ENCODE measurements around the gene CR1.

The CR1 gene

GRCh38 chr1:207495801-207496792 lies at the start of gene CR1:
TSS of gene CR1 (plus strand) at chr1:207496157. CDS start at chr1:207496268, 111 bp downstream.
- H3K4me1 Mint-ChIP-seq, result peaks cover 6% of the 10 kb centered on the region
- peak within 1 kb of the TSS; percentile 77 to 78 (median 78) for H3K4me3 Mint-ChIP-seq
- no peaks in the 10 kb centered on the region for H3K36me3 Mint-ChIP-seq (ENCODE audit: low read depth)
- peaks cover 56% of the 10 kb centered on the region for H3K27me3 Mint-ChIP-seq (ENCODE audit: low read depth)
- H3K9me3 Mint-ChIP-seq, result no peaks in the 10 kb centered on the region
- TF ChIP-seq, protein P1, sequence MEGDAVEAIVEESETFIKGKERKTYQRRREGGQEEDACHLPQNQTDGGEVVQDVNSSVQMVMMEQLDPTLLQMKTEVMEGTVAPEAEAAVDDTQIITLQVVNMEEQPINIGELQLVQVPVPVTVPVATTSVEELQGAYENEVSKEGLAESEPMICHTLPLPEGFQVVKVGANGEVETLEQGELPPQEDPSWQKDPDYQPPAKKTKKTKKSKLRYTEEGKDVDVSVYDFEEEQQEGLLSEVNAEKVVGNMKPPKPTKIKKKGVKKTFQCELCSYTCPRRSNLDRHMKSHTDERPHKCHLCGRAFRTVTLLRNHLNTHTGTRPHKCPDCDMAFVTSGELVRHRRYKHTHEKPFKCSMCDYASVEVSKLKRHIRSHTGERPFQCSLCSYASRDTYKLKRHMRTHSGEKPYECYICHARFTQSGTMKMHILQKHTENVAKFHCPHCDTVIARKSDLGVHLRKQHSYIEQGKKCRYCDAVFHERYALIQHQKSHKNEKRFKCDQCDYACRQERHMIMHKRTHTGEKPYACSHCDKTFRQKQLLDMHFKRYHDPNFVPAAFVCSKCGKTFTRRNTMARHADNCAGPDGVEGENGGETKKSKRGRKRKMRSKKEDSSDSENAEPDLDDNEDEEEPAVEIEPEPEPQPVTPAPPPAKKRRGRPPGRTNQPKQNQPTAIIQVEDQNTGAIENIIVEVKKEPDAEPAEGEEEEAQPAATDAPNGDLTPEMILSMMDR (IDR thresholded peaks at IDR 0.05; ENCODE audit: unreplicated experiment in 3 of 3), result no peak
- peak within 1 kb of the TSS in 1 of 3 experiments; percentile 0 for H3K27ac Mint-ChIP-seq

- H3K4me1 Mint-ChIP-seq, result peaks cover 9% of the 10 kb centered on the region
- no peaks in the 10 kb centered on the region for H3K36me3 Mint-ChIP-seq (ENCODE audit: low read depth)
- peaks cover 14% of the 10 kb centered on the region for H3K27me3 Mint-ChIP-seq (ENCODE audit: low read depth)
- H3K27ac Mint-ChIP-seq, result no peak overlapping the region
- H3K4me3 Mint-ChIP-seq, result peak overlapping the region; percentile 66 to 78 (median 74)
- H3K9me3 Mint-ChIP-seq, result no peaks in the 10 kb centered on the region
- TF ChIP-seq, protein P1 (IDR thresholded peaks at IDR 0.05; ENCODE audit: unreplicated experiment in 3 of 3), result no peak
Observed at GRCh38 chr1:207453710-207454045, 42.3 kb upstream of the CR1 start.

DNA sequence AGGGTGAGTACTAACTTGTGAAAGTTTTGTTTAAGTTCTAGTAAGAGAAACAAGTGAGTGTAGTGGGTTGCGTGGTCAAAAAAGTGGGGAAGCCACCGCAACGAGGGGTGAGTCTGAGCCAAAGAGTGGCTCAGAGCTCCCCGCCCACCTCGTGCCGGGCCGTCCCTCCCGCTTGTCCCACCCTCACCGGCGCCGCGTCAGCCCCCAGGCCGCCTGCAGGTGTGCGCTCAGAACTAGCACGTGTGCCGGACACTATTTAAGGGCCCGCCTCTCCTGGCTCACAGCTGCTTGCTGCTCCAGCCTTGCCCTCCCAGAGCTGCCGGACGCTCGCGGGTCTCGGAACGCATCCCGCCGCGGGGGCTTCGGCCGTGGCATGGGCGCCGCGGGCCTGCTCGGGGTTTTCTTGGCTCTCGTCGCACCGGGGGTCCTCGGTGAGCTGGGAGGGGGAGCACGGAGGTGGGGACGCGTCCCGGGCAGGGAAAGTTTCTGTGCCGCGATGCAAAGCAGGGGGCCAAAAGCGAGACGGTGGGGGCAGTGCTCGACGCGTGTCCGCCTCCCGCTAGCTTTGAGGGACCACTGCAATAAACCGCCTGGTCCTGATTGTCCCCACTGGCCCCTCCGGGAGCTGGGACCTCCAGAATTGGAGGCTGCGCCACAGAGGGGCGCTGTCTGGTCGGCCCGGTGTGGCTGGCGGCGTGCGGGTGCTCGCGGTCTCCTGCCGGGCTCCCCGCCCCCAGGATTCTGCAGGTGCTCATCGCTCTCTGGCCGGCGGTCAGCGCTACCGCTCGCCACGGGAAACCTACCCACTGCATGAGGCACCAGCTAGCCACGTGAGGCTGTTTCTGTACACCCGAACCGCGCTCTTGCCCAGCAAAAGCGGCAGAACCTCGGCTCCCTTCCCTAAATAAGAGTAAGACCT lies 41.7 kb upstream of the CR1 start, which contains the start of gene CR2:
CR2 (plus strand) TSS at position 283 of the 919 bp plus-strand sequence; CDS start at position 374, 91 bp downstream.
- TF ChIP-seq, protein P1 (IDR thresholded peaks at IDR 0.05; ENCODE audit: unreplicated experiment in 3 of 3), result peak in 1 of 3 experiments; percentile 25
- H3K27me3 Mint-ChIP-seq (ENCODE audit: low read depth), result peaks cover 13% of the 10 kb centered on the region
- no peaks in the 10 kb centered on the region for H3K36me3 Mint-ChIP-seq (ENCODE audit: low read depth)
- peak within 1 kb of the TSS; percentile 66 to 78 (median 74) for H3K4me3 Mint-ChIP-seq
- no peak within 1 kb of the TSS for H3K27ac Mint-ChIP-seq
- no peaks in the 10 kb centered on the region for H3K9me3 Mint-ChIP-seq
- H3K4me1 Mint-ChIP-seq, result peaks cover 9% of the 10 kb centered on the region

DNA sequence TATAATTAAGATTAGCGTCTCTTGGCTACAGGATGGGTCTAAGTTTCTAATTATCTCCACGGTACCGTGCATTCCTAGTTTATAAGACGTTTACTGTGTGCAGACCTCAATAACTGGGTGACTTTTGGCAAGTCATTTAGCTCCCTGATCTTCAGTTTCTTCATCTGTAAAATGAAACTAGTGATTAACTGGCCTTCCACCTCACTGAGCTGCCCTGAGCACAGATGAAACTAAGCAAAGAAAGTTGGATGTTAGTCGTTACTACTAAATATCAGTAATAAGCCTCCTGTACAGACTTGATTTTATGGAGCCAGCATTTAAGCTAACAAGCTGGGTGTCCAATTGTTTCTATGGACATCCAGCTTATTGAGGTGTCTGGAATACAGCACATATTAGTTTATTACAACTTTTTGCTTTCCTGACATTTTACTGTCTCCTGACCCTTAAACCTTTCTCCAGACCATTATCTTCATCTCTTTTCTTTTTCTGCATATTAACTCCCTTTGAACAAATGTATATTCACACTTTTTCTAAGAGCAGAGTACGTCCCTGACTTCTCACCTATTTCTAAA lies 40.7 kb upstream of the CR1 start:
- Mint-ChIP-seq H3K9me3 (no peaks in the 10 kb centered on the region), H3K27ac (no peak overlapping the region), H3K27me3 (ENCODE audit: low read depth) (peaks cover 4% of the 10 kb centered on the region), H3K4me1 (peaks cover 9% of the 10 kb centered on the region), H3K36me3 (ENCODE audit: low read depth) (no peaks in the 10 kb centered on the region), H3K4me3 (peak overlapping the region; percentile 47 to 56 (median 50))
- TF ChIP-seq, protein P1 (IDR thresholded peaks at IDR 0.05; ENCODE audit: unreplicated experiment in 3 of 3), result no peak

DNA sequence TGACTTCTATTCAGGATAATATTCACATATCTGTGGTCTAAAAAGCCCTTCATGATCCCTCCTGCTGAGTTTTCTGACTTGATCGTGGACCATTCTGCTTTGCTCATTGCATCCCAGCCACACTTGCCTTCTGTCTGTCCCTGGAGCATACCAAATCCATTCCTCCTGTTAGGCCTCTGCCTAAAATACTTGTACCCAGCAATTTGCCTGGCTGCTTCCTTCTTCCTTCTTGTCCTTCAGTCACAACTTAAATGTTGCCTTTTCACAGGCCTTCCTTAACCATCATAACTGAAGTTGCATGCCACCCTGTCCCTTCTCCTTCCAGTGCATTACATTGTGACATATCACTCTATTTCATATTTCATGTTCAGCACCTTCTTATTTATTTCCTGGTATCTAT lies 37.5 kb upstream of the CR1 start:
- no peak overlapping the region for H3K4me3 Mint-ChIP-seq
- H3K27me3 Mint-ChIP-seq (ENCODE audit: low read depth), result no peaks in the 10 kb centered on the region
- TF ChIP-seq, protein P1 (IDR thresholded peaks at IDR 0.05; ENCODE audit: unreplicated experiment in 3 of 3), result no peak
- no peaks in the 10 kb centered on the region for H3K36me3 Mint-ChIP-seq (ENCODE audit: low read depth)
- H3K4me1 Mint-ChIP-seq, result peaks cover 9% of the 10 kb centered on the region
- H3K9me3 Mint-ChIP-seq, result no peaks in the 10 kb centered on the region
- no peak overlapping the region for H3K27ac Mint-ChIP-seq

Measured in nephron (organoid).